Liver (tissue), 9 donors: ENCODE measurements around the gene CDC14A. TPM values are rescaled to one million over a fixed set of nuclear protein-coding genes. Genes with fewer than 3 reads are reported as not detected.

Source experiments
- DNase-seq: peaks from one replicate; pipeline ENCODE4 v3.0.0-alpha.2; 2017; ENCODE audit warnings: low spot score
- H3K27ac ChIP-seq, 2 donors: one replicate each; pipeline ENCODE4 v1.7.0; 2013; ENCODE audit warnings: inconsistent platforms in 2 of 2, low read length in 2 of 2, control low read depth in 1 of 2, low read depth in 1 of 2, mild to moderate bottlenecking in 1 of 2
- H3K27me3 ChIP-seq, 4 donors: one replicate each; pipeline versions ENCODE4 v1.6.1 to v1.7.0; 2013; ENCODE audit warnings: low read length in 3 of 4, inconsistent platforms in 1 of 4, mild to moderate bottlenecking in 1 of 4, moderate library complexity in 1 of 4; ENCODE audit not compliant: control insufficient read depth in 4 of 4, insufficient read depth in 4 of 4
- H3K36me3 ChIP-seq, 4 donors: one replicate each; pipeline versions ENCODE4 v1.6.1 to v1.7.0; 2013; ENCODE audit warnings: low read length in 3 of 4, mild to moderate bottlenecking in 3 of 4, low read depth in 1 of 4, moderate library complexity in 1 of 4; ENCODE audit not compliant: control insufficient read depth in 4 of 4, insufficient read depth in 3 of 4
- H3K4me1 ChIP-seq, 4 donors: one replicate each; pipeline versions ENCODE4 v1.6.1 to v1.7.0; 2013; ENCODE audit warnings: low read length in 3 of 4, mild to moderate bottlenecking in 3 of 4, moderate library complexity in 1 of 4; ENCODE audit not compliant: control insufficient read depth in 4 of 4, insufficient read depth in 4 of 4
- H3K4me3 ChIP-seq, 3 donors: one replicate each; pipeline versions ENCODE4 v1.6.1 to v1.7.0; 2013; ENCODE audit warnings: low read length in 3 of 3, control low read depth in 1 of 3, low read depth in 1 of 3, mild to moderate bottlenecking in 1 of 3
- H3K9ac ChIP-seq, 2 donors: one replicate each; pipeline ENCODE4 v1.7.0; 2013; ENCODE audit warnings: low read length in 2 of 2, mild to moderate bottlenecking in 2 of 2, moderate library complexity in 2 of 2, control low read depth in 1 of 2, low read depth in 1 of 2
- H3K9me3 ChIP-seq, 4 donors: one replicate each; pipeline versions ENCODE4 v1.6.1 to v1.7.0; 2013; ENCODE audit warnings: low read length in 3 of 4; ENCODE audit not compliant: control insufficient read depth in 4 of 4
- EGR1 ChIP-seq, 2 donors: IDR thresholded peaks; 2 replicates each; pipeline ENCODE4 v1.6.1; 2016 to 2018; ENCODE audit warnings: antibody characterized with exemption in 2 of 2, low read depth in 2 of 2
- FOXA1 ChIP-seq: IDR thresholded peaks from 2 replicates; pipeline ENCODE4 v1.6.1; 2016; ENCODE audit warnings: antibody characterized with exemption
- GABPA ChIP-seq, 2 donors: IDR thresholded peaks in 1 of 2; conservative IDR thresholded peaks in 1 of 2; 2 replicates each; pipeline ENCODE4 v1.6.1; 2016; ENCODE audit warnings: antibody characterized with exemption in 2 of 2, mild to moderate bottlenecking in 1 of 2, moderate library complexity in 1 of 2
- HNF4A ChIP-seq, 2 donors: conservative IDR thresholded peaks; 2 replicates each; pipeline ENCODE4 v1.6.1; 2016; ENCODE audit warnings: antibody characterized with exemption in 2 of 2, mild to moderate bottlenecking in 2 of 2
- HNF4G ChIP-seq: IDR thresholded peaks from 2 replicates; pipeline ENCODE4 v1.6.1; 2016; ENCODE audit warnings: antibody characterized with exemption
- JUND ChIP-seq, 2 donors: IDR thresholded peaks; 2 replicates each; pipeline ENCODE4 v1.6.1; 2016; ENCODE audit warnings: antibody characterized with exemption in 2 of 2
- RAD21 ChIP-seq, 2 donors: IDR thresholded peaks; 2 replicates each; pipeline ENCODE4 v1.6.1; 2016; ENCODE audit warnings: antibody characterized with exemption in 2 of 2, mild to moderate bottlenecking in 2 of 2
- RXRA ChIP-seq, 2 donors: IDR thresholded peaks; 2 replicates each; pipeline ENCODE4 v1.6.1; 2017 to 2018; ENCODE audit warnings: antibody characterized with exemption in 2 of 2, mild to moderate bottlenecking in 1 of 2
- SP1 ChIP-seq: IDR thresholded peaks from 2 replicates; pipeline ENCODE4 v1.6.1; 2018; ENCODE audit warnings: antibody characterized with exemption, mild to moderate bottlenecking
- YY1 ChIP-seq: IDR thresholded peaks from 2 replicates; pipeline ENCODE4 v1.6.1; 2016; ENCODE audit warnings: antibody characterized with exemption, mild to moderate bottlenecking
- whole genome bisulfite sequencing: extraction: QIAGEN DNeasy Blood & Tissue Kit; methylation state at CpG from one replicate; pipeline ENCODE4 v1.1.7; 2013; 5-methylcytosine and 5-hydroxymethylcytosine counted together
- polyA plus RNA-seq, 2 donors: library from polyadenylated mRNA; stranded (reverse) in 1 of 2; unstranded in 1 of 2; fragments of 200-250 nt in 1 of 2; fragments of >200 nt in 1 of 2; fragmentation: Nextera tagmentation in 1 of 2; extraction: Ambion mirVana in 1 of 2; gene quantifications; one replicate each; pipeline versions ENCODE4 v1.2.1 to v1.2.3, GENCODE V29; 2013 to 2015
- total RNA-seq, 2 donors: library from RNA; depleted of rRNA; stranded (reverse); fragments of >200 nt; gene quantifications; one replicate each; pipeline ENCODE4 v1.2.3, GENCODE V29; 2014
- TF ChIP-seq, protein P1 (sequence below): fragments of 150-350 bp; IDR thresholded peaks from 2 replicates; pipeline ENCODE4 v1.5.1; 2017; ENCODE audit warnings: improper control_type of control experiment, low read depth, low read length; ENCODE audit not compliant: missing input control
- TF ChIP-seq, protein P2 (sequence below): IDR thresholded peaks from 2 replicates; pipeline ENCODE4 v1.6.1; 2016; ENCODE audit warnings: antibody characterized with exemption
- TF ChIP-seq, protein P3 (sequence below): IDR thresholded peaks from 2 replicates; pipeline ENCODE4 v1.6.1; 2016; ENCODE audit warnings: antibody characterized with exemption
- TF ChIP-seq, protein P4 (sequence below): IDR thresholded peaks from 2 replicates; pipeline ENCODE4 v1.6.1; 2016; ENCODE audit warnings: antibody characterized with exemption, mild to moderate bottlenecking
- donor health status: healthy.
- donor health status: healthy.
- donor health status: healthy.
- donor health status: healthy.
- donor health status: healthy.

The CDC14A gene
- total and polyA plus RNA-seq, 4 donors = 0.39 to 4.1 (median 2.6) TPM

DNA sequence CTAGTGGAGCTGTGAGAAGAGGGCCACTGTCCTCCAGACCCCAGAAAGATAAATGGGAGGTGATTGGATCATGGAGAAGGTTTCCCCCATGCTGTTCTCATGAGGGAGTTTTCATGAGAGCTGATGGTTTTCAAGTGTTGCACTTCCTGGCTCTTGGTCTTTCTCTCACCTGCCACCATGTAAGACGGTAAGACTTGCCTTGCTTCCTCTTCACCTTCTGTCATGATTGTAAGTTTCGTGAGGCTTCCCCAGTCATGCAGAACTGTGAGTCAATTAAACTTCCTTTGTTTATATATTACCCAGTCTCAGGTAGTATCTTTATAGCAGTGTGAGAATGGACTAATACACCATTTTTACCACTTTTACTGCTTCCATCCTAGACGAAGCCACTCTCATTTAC, 213.2 kb downstream of the CDC14A start:
- Histone ChIP-seq H3K9me3 (no peaks in the 10 kb centered on the region), H3K27me3 (no peaks in the 10 kb centered on the region), H3K9ac (no peak overlapping the region), H3K4me1 (no peaks in the 10 kb centered on the region), H3K27ac (no peak overlapping the region), H3K4me3 (no peak overlapping the region), H3K36me3 (no peaks in the 10 kb centered on the region)
- no peak for DNase-seq
- WGBS = 92% methylated on average over 3 of the region's 3 CpGs
- TF ChIP-seq RXRA (IDR thresholded peaks at IDR 0.05) (no peak), EGR1 (IDR thresholded peaks at IDR 0.05; ENCODE audit: low read depth in 2 of 2) (no peak), GABPA (IDR thresholded peaks at IDR 0.05 in 1 of 2, conservative IDR thresholded peaks at IDR 0.05 in 1 of 2) (no peak), HNF4G (no peak), JUND (IDR thresholded peaks at IDR 0.05) (no peak), HNF4A (conservative IDR thresholded peaks at IDR 0.05) (no peak), YY1 (no peak), SP1 (no peak), RAD21 (IDR thresholded peaks at IDR 0.05) (no peak), FOXA1 (no peak)
- TF ChIP-seq, protein P1, sequence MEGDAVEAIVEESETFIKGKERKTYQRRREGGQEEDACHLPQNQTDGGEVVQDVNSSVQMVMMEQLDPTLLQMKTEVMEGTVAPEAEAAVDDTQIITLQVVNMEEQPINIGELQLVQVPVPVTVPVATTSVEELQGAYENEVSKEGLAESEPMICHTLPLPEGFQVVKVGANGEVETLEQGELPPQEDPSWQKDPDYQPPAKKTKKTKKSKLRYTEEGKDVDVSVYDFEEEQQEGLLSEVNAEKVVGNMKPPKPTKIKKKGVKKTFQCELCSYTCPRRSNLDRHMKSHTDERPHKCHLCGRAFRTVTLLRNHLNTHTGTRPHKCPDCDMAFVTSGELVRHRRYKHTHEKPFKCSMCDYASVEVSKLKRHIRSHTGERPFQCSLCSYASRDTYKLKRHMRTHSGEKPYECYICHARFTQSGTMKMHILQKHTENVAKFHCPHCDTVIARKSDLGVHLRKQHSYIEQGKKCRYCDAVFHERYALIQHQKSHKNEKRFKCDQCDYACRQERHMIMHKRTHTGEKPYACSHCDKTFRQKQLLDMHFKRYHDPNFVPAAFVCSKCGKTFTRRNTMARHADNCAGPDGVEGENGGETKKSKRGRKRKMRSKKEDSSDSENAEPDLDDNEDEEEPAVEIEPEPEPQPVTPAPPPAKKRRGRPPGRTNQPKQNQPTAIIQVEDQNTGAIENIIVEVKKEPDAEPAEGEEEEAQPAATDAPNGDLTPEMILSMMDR = no peak
- TF ChIP-seq, protein P2, sequence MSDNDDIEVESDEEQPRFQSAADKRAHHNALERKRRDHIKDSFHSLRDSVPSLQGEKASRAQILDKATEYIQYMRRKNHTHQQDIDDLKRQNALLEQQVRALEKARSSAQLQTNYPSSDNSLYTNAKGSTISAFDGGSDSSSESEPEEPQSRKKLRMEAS = no peak
- TF ChIP-seq, protein P3, sequence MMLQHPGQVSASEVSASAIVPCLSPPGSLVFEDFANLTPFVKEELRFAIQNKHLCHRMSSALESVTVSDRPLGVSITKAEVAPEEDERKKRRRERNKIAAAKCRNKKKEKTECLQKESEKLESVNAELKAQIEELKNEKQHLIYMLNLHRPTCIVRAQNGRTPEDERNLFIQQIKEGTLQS = no peak
- TF ChIP-seq, protein P4, sequence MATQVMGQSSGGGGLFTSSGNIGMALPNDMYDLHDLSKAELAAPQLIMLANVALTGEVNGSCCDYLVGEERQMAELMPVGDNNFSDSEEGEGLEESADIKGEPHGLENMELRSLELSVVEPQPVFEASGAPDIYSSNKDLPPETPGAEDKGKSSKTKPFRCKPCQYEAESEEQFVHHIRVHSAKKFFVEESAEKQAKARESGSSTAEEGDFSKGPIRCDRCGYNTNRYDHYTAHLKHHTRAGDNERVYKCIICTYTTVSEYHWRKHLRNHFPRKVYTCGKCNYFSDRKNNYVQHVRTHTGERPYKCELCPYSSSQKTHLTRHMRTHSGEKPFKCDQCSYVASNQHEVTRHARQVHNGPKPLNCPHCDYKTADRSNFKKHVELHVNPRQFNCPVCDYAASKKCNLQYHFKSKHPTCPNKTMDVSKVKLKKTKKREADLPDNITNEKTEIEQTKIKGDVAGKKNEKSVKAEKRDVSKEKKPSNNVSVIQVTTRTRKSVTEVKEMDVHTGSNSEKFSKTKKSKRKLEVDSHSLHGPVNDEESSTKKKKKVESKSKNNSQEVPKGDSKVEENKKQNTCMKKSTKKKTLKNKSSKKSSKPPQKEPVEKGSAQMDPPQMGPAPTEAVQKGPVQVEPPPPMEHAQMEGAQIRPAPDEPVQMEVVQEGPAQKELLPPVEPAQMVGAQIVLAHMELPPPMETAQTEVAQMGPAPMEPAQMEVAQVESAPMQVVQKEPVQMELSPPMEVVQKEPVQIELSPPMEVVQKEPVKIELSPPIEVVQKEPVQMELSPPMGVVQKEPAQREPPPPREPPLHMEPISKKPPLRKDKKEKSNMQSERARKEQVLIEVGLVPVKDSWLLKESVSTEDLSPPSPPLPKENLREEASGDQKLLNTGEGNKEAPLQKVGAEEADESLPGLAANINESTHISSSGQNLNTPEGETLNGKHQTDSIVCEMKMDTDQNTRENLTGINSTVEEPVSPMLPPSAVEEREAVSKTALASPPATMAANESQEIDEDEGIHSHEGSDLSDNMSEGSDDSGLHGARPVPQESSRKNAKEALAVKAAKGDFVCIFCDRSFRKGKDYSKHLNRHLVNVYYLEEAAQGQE = no peak

DNA sequence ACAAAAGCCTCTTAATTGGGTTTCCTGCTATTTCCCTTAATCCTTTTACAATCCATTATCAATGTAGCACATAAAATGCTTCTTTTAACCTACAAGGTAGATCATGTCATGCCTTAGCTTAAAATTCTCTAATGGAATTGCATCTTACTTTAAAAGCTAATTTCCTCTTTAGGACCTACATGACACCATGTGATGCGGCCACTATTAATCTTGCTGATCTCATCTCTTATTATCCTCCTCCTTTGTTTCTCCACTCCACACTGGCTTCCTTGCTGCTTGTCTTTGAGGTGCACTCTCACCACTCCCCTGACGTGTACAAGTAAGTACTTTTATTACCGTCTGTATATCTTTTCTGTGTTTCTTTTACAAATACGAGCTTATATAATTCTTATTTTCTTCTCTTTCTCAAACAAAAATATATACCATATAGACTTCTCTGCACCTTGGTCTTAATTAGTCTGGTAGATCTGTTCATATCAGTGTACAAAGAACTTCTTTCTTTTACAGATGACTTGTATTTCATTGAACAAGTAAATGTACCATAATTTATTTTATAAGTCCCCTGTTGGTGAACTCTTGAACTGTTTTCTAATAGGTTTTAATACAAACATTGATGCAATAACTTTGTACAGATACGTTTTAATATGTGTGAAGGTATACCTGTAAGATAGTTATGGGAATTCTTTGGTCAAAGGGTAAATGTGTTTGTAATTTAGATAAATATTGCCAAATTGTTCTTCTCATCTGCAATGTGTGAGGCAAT, 213.8 kb downstream of the CDC14A start:
- 62% methylated on average over 5 of the region's 5 CpGs for WGBS

More for the DNA sequence above, 213.8 kb downstream of the CDC14A start:
- H3K4me3 ChIP-seq = no peak overlapping the region
- H3K4me1 ChIP-seq = no peaks in the 10 kb centered on the region
- no peaks in the 10 kb centered on the region for H3K27me3 ChIP-seq
- H3K9ac ChIP-seq = no peak overlapping the region
- TF ChIP-seq, protein P1 = no peak
- peak in 1 of 2 donors; percentile 11 for TF ChIP-seq HNF4A (conservative IDR thresholded peaks at IDR 0.05)
- H3K9me3 ChIP-seq = no peaks in the 10 kb centered on the region
- DNase-seq = no peak
- H3K27ac ChIP-seq = no peak overlapping the region
- H3K36me3 ChIP-seq = no peaks in the 10 kb centered on the region
